CD4-positive, alpha-beta T cell treated with Interleukin-1 beta for 1 hour (primary cell): ENCODE data around the gene FAM107A.

Experiments used
- DNase-seq, 2 donors: peaks; one replicate each; pipeline ENCODE4 v3.0.0-alpha.2; 2020 to 2022

The FAM107A gene, protein sequence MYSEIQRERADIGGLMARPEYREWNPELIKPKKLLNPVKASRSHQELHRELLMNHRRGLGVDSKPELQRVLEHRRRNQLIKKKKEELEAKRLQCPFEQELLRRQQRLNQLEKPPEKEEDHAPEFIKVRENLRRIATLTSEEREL

DNA sequence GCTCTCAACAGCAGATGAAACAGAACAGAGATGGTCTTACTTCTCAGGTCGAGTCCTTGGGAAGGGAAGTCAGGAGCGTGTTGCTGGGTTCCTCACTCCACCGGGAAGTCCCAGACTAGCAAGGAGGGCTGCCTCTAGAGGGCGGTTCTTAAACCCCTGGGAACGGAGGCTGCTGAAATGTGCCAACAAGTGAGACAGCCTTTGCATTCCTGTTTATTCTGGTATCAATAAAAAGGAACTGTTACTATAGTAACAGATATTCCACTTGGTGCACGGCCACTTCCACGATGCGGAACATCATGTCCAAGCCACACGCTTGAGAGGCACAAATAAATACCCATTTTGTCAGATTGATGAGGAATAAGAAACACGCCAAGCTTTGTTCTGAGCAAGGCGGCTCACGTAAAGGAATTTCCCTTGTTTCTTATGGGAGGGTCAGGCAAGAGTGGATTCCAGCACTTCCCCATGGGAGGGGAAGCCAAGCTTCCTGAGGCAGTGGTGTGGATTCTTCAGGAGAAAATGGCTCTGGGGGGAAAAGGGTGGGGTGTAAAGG lies at the start of gene FAM107A:
Gene FAM107A, minus strand, starts transcription at position 123 of the 553 bp plus-strand sequence. CDS start 7,531 bp downstream, outside the sequence.
- no peak for DNase-seq

DNA sequence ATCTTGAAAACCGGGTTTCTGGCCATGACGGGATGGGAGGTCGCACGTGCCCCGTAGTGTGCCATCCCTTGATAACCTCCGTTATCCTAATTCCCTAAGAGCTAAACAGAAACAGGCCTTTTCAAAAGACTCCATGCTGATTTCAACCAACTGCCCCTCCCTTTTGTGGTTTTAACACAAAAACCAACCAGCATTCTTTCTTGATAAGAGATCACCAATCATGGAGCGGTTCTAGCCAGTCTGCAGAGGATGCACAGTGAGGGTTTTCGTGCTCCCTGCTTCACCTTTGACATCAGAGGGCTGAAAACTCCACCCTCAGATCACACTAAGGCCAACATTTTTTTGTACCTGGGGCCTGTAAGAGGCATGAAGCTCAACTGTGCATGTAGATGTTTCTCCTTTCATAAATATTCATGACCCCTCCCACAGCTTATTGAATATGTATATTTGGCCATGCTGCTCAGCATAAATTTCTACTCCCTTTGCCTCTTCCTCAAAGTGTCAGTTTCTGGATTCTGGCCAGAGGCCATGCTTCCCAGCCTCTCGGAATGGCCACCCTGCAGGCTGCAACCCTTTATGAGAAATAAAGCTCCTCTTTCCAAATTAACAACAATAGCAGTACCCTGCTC lies 48.1 kb upstream of the FAM107A start:
- no peak for DNase-seq

DNA sequence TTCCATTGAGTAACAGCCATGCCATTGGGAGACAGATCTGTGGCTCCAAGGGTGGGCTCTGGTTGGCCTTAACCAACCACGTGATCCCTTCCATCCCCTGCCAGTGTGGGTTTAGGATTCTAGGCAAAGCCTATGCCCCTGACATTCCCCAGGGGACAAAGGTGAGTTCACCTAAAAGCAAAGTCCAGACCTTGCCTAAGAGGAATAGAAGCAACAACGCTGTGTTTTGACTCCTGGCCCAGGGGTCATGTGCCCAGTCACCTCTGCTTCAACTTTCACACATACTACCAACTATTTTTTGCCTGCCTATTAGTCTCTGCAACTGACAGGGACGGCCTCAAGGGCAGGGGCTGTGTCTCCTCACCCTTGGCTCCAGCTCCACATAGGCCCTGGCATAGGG lies 47.4 kb upstream of the FAM107A start:
- no peak for DNase-seq

DNA sequence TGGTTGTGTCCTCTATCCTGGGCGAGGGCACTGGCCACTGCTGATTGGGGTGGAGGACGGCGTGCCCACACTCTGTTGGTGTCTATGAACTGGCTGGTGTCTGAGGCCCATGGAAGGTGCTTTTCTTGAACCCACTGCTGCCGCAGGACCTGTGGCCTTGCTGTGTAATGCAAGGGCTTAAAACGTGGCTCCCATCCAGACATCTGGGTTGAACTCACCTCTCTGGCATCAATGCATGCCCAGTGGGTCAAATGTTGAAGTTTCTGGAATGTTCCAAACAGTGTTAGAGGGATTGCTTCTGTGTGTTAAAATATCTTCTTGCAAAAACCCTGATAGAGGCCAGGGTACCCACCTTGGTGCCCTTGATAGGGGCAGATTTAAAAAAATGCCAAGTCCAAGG lies 46.8 kb upstream of the FAM107A start:
- DNase-seq = no peak

DNA sequence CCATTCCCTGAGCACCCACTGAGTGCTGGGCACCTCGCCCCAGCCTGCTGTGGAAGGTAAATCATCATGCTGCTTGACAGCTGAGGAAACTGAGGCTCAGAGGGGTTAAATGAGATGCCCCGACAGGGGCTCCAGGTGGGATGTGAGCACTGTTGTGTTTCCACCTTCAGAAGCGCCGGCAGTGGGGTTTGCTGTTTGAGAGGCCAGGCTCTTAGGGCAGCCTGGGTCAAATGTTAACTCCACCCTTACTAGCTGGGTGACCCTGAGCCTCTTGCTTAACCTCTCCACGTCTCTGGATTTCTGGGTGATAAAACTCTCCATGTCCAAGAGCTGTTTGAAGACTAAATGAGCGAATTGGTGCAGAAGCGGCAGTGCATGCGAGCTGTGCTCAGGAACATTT lies 46.3 kb upstream of the FAM107A start:
- DNase-seq = no peak

DNA sequence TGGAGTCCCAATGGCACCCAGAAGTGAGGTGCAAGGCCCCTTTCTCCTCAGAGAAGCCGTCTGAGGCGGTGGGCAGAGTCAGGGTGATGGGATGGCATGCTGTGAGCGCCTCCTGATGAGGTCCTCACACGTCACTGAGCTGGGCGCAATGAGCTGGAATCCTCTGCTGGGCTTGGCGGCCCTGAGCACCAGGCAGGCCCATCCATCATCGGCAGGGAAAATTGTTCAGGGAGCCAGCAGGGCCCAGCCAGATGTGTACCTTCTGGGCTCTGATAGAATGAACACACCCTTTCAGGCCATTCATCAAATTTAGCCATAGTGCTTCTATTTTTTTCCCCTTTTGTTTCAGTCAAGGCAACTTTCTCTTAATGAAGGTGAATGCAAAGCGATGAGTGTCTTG lies 45.7 kb upstream of the FAM107A start:
- no peak for DNase-seq

DNA sequence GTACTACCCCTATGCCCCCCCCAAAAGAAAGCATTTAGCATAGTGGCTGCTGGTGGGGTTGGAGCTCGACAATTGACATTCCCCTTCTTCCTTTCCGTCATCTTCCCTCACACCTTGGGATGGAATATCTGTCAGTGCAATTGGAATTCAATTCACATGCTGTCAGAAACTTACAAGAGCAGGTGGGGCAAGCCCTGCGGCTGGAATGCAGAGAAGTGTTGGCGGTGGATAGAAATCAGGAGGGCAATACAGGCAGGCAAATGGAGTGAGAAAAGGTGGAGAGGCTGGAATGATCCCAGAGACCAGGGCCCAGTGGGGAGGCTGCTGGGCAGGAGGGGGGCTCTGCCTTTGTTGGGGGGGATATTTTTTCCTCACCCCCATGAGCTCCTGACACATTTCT lies 45.2 kb upstream of the FAM107A start:
- no peak for DNase-seq

DNA sequence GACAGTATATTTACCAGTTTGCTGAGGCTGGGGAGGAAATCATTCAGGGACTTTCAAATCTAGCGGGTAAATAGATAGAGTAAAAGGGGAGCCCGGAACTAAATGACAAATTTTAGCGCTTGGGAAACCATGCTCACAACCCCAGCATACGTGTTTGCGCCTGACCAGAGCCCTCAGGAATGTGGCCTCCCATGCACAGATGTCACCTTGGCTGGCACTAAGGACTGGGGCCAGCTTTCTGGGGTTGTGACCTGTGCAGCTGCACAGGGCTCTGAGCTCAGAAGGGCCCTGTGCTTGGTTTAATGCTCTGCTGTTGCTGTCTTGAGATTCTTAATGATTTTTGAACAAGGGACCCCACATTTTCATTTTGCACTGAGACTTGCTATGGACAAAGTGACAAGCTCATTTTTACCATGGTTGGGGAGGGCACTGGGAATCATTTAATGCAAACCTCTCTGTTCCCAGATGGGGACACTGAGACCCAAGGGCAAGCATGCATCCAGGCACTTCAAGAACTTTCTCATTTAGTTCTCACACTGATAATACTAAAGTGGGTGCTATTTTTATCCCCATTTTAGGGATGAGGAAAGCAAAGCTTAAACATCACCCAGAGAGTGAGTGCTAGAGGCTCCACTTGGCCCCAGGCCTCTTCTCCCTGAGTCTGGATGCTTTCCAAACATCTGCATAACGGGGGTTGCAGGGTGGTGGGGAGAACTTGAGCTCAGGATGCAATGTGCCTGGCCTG lies 44.1 kb upstream of the FAM107A start:
- DNase-seq = no peak

DNA sequence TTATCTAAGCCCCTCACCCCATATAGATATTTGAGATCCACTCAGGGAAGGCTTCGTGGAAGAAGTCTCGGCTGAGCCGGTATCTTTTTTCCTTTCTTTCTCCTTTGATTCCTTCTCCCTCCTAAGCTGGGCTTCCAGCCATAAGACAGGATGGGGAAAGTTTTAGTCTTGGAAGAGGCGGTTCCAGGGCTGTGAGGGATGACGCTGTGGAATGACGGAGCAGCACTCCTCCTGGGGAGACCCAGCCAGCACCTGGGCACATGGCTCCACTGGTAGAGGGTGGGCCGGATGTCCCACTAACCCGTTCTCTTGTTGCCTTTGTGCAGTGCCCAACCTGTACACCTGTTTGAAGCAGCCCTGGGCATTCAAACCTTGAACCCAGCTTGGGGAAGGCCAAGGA lies 43.2 kb upstream of the FAM107A start:
- DNase-seq = no peak

DNA sequence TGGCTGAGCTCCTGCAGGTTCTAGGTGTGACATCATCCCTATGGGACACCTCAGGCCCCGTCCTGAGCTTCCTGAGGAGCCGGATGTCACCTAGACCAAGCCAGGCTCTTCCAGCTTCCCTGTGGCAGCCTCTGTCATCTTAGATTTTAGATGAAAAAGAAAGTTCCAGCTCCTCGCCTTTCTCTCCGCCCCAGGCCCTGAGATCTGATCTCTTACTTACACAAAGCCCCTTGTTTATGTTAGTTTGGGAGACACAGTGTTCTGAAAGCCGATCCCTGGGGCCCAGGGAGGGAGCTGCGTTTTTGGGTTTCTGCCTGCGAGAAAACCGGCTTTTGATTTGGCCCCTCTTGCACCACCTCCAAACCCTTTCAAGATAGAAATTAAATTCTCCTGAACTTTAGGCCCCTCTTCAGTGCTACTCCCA lies 40.2 kb upstream of the FAM107A start:
- DNase-seq = no peak

DNA sequence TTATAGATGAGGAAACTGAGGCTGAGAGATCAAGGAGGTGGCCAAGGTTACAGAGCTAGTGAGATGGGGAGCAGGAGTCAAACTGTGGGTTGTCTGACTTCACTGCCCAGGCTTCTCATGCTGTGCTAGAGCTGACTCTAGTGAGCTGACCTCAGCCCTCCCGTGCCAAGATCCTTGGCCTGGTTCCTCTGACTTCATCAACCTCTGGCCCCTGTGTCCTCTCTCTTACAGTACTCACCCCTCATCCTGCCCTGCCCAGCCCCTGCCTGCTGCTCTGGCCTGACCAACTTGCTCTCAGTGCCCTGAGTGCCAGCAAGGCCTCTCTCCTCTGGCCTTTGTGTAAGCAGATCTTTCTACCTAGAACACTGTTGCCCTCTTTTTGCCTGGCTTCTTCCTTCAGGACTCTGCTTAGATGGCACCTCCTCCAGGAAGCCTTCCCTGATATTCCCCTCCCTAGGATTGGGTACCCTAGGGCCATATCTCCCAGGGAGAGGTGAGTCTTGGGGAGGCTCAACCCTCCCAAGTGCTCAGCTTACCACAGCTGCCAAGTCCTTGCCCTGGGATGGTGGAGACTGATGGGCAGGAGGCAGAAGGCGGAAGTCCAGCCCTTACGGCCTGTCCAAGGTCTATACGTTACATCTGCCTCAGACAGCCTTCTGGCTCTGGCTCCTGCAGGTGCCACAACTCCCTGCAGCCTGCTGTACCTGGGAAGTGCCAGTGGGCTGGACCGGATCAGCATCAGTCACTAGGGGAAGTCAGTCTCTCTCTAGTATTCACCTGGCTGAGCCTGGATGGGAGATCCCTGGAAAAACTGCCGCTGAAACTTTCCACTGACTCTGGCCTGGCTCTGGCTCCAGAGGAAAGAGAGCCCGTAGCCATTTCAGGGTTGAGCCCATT lies 36.3 kb upstream of the FAM107A start:
- DNase-seq = no peak

DNA sequence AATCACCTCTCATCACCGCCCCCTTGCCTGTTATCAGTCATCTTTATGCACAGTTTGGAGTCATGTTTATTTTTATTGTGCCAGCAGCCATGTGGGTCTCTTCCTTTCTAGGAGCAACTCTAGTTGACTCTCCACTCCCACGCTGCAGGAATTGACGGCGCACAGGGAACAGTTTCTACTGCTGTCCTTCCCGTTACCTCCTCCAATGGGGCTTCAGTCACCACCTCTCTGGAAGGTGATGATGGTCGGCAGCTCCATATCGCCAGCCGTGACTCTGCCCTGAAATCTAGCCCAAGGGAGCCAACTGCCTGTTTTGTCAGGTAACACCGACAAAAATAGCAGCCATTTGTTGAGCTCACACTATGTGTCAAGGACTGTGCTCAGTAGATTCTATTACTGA lies 35.6 kb upstream of the FAM107A start:
- DNase-seq = no peak

DNA sequence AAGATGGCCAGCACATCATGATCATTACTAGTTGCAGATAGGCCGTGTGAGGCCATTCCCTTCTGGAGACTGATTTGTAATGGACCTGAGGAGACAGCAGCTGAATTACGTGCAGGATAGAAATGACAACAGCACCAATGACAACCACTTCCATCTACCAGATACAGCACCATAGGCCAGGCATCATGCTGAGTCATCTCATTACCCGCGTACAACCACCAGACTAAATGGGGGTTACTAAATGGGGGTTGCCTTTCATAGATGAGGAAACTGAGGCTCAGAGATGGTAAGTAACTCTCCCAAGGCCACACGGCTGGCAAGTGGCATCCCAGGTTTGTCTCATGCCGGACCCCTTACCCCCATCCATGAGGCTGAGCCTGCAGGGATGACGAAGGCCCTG lies 32.8 kb upstream of the FAM107A start:
- DNase-seq = no peak

DNA sequence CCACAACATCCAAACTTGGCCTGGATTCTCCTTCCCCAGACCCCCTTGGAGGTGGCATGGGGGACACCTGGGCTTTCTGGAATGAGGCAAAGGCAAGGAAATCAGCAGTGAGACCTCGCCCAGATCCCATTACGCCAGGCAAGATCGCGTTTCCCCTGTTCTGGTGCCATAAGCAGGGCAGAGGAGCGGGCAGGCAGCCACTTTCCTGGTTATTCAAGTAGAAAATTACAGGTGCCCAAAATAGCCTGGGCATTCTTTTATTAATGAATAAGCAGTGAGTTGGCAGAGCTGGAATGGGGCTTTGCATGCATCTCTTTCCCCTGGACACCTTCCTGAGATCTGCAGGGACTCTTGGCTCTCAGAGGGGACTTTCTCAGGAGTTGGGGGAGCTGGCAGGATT lies 31.5 kb upstream of the FAM107A start:
- no peak for DNase-seq

DNA sequence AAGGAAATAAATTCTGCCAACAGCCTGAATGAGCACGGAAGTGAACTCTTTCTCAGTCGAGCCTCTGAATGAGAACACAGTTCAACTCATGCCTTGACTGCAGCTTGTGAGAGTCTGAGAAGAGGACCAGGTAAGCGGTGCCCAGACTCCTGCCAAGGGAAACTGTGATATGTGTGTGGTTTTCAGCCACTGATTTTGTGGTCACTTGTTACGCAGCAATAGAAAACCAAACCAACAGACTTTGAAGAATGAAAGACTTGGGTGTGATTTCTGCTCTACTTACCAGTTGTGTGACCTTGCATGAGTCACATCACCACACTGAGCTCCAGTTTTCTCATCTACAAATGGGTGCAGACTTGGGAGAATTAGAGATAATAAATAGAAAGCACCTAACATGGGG lies 30.6 kb upstream of the FAM107A start:
- no peak for DNase-seq

DNA sequence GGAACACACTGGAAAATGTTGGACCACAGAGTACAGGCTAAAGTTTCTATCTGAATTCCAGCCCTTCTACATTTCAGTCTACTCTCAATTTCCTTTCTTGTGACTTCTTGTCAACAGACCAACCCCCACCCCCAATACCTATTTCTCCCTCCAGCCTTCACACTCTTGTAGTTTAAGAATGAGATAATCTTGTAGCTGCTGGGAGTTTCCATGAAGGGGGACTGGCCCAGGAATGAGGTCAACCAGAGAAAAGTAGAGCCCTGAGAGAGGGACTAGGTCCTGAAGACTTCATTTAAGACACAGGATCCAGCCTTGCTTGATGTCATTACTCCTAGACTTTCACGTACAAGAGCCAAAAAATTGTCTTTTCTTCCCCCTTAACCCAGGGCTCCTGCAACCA lies 29.5 kb upstream of the FAM107A start:
- no peak for DNase-seq

DNA sequence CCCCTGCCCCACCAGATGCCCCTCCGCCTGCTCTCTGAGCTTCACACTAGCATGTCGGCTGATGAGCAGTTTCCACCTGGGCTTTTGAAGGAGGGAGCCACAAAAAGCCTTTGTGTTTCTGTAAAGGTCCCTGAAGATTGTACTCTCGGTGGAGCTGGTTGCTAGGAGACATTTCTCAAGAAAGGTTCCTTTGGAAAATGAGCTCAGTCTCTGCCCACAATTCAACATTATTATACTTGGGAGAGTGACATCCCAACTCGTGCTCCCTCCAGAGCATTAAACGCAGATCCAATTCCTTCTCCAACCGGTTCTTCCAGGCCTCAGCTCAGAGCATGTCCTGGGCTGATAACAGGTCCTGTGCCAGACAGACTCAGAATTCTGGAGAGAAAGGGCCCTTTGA lies 26.8 kb upstream of the FAM107A start:
- no peak for DNase-seq

DNA sequence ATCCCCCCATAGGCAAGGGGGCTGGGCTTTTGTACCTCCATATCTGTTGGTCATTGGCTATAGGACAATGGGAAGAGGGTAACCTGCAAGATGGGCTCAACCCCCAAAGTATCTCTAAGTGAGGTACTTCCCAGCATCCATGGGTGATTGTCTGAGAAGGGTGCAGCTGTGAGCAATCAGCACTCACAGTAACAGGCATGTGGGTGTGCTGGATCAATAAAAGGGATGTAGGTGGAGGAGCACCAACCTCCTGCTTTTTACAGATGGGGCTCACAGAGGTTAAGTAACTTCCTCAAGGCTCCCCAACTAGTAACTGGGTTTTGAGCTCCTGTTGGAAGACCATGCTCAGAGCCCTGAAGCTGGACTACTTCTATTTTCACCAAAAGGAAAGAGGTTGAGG lies 26.4 kb upstream of the FAM107A start:
- DNase-seq = no peak

DNA sequence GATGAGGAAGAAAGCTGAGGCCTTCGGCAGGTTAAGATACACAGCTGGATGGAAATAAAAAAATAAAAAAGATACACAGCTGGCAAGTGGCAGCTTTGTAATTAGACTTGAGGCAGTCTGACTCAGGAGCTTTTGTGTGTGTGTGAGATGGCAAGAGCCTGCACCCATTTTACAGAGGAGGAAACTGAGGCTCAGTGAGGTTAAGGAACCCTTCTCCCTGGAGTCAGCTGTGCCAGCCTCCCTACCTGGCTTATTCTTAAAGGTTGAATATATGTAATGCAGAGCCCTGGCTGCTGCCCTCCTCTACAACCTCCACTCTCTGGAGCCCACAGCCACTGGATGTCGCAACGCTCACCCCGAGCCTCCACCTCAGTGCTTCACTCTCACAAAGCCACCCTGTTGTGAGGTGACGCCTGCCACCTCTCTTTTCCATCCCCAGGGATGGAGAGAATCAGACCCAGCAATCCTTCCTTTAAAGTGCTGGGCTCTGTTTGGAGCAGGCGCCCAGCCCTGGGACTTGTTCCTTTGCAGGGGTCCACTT lies 20.6 kb upstream of the FAM107A start:
- DNase-seq = no peak

DNA sequence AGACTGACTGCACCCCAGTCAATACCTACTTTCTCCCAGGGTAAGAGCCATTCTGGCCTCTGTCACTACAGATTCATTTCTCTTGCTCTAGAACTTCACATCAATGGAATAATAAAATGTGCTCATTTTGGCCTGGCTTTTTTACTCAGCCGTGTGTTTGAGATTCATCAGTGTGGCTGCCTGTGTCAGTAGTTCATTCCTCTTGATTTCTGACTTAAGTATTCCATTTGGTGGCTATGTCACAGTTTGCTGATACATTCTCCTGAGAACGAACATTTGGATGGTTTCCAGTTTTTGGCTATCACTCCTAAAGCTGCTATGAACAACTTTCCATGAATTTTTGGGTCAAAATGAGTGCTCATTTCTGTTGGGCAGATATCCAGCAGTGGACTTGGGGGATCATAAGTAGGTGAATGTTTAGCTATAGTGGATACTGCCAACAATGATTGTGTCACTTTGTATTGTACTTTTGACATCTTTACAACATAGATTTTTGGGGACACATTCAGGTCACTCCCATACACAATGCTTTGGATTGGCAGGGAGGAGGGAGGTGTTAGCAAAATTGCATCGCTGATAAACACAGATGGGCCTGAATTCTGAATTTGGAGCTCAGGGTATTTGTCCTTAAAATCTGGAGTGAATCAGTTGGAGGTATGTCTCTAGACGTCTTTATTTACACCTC lies 19.8 kb upstream of the FAM107A start:
- DNase-seq = no peak

DNA sequence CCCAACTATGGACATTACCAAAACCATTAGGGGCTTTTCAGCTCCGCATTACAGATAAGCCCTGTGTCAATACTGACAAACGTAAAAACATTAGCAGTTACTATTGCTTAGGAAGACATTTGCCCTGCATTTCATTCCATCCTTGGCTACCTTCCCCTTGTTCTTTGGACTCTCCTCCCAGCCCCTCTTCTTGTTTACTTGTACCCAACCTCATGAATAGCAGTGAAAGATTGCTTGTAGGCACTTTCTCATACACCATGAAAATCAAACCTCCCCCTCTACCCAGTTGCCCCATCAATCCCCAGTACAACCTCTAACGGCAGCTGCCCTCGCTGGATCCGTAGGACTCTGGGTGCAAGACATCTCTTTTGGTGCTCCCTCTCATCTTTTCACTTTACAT lies 16.9 kb upstream of the FAM107A start:
- no peak for DNase-seq
